Calu3 (cell line): Measurements from ENCODE around the gene ARL3. TPM values are rescaled to one million over a fixed set of nuclear protein-coding genes. Genes with fewer than 3 reads are reported as not detected.

Experiments used
- Bru-seq: library from RNA; stranded (reverse); fragments of 400-500 nt; gene quantifications from one replicate; lab custom pipeline; 2021; lab: Mats Ljungman, UMichigan
- BruChase-seq, 2 experiments: library from RNA; stranded (reverse); fragments of 400-500 nt; gene quantifications; one replicate each; lab custom pipeline; 2021; lab: Mats Ljungman, UMichigan
- BruUV-seq: library from RNA; stranded (reverse); fragments of 400-500 nt; replicated peaks from 2 replicates; lab custom pipeline; 2021; lab: Mats Ljungman, UMichigan
- CTCF ChIA-PET: fragments of 300-600 bp; sonication (Branson Sonifier 250); formaldehyde crosslinking; loops from one replicate; lab custom pipeline; 2022; ENCODE audit warnings: antibody characterized with exemption; lab: Charles Lee
- DNase-seq: peaks from one replicate; pipeline ENCODE4 v3.0.0; 2022
- H3K27ac Mint-ChIP-seq: one replicate; pipeline ENCODE4 v1.8.0; 2022; ENCODE audit warnings: mixed read lengths; ENCODE audit not compliant: unreplicated experiment
- H3K27me3 Mint-ChIP-seq: one replicate; pipeline ENCODE4 v1.8.0; 2022; ENCODE audit warnings: mixed read lengths; ENCODE audit not compliant: unreplicated experiment
- H3K36me3 Mint-ChIP-seq: one replicate; pipeline ENCODE4 v1.8.0; 2022; ENCODE audit warnings: mild to moderate bottlenecking, moderate library complexity, mixed read lengths; ENCODE audit not compliant: insufficient read depth, unreplicated experiment
- H3K4me1 Mint-ChIP-seq: one replicate; pipeline ENCODE4 v1.8.0; 2022; ENCODE audit warnings: mild to moderate bottlenecking, low read depth, mixed read lengths; ENCODE audit not compliant: unreplicated experiment
- H3K4me3 Mint-ChIP-seq: one replicate; pipeline ENCODE4 v1.8.0; 2022; ENCODE audit warnings: mild to moderate bottlenecking, low read depth, moderate library complexity, mixed read lengths; ENCODE audit not compliant: unreplicated experiment
- H3K9me3 Mint-ChIP-seq: one replicate; pipeline ENCODE4 v1.8.0; 2022; ENCODE audit warnings: low read depth, mixed read lengths; ENCODE audit not compliant: unreplicated experiment
- CTCF ChIP-seq: fragments of 200-600 bp; IDR thresholded peaks from one replicate; pipeline ENCODE4 v1.8.0; 2022; ENCODE audit warnings: antibody characterized with exemption; ENCODE audit not compliant: unreplicated experiment
- intact Hi-C: fragments of 100-400 bp; cut with micrococcal nuclease; formaldehyde crosslinking; loops from one replicate; pipeline ENCODE4 v1.10.0; 2022; ENCODE audit not compliant: unreplicated experiment
- long read RNA-seq: library from polyadenylated mRNA; stranded (forward); transcript quantifications from one replicate; pipeline ENCODE4 v2.0.0, GENCODE V29; 2022
- total RNA-seq: library from RNA; stranded (reverse); gene quantifications from 2 replicates; pipeline ENCODE4 v1.2.3, GENCODE V29; 2022

The ARL3 gene
- 5.2 and 5.6 TPM in 2 replicates for total RNA-seq
- percentile 41 among the genes with signal in this experiment for Bru-seq, nascent RNA
- percentile 47 among the genes with signal in this experiment for BruChase-seq, experiment 1, labeled RNA remaining after a 6-hour chase
- BruChase-seq, experiment 2, labeled RNA remaining after a 2-hour chase = percentile 40 among the genes with signal in this experiment
- long read RNA-seq, transcript ARL3-201 (6 exons, 3,844 nt) = major isoform, 23 of 26 reads
- long read RNA-seq, partial matches to known transcripts = 2 of 26 reads
- long read RNA-seq, other reads (novel, unspliced or antisense) = 1 of 26 reads

GRCh38 chr10:102713814-102714620, at the start of gene ARL3:
Gene ARL3, minus strand, starts transcription at chr10:102714397. Its CDS starts 122 bp downstream, at chr10:102714275.
- peak within 1 kb of the TSS; percentile 58 for H3K27ac Mint-ChIP-seq
- intact Hi-C loops = no loop called here
- CTCF ChIA-PET = interaction anchor here (1.4 kb wide), 1 partner anchor 13 kb away, joined by 3 read pairs; no protein-coding TSS in a partner anchor
- BruUV-seq = no TSS peak
- peaks cover 24% of the 10 kb centered on the region for H3K36me3 Mint-ChIP-seq
- H3K9me3 Mint-ChIP-seq = no peaks in the 10 kb centered on the region
- H3K4me3 Mint-ChIP-seq = peak within 1 kb of the TSS; percentile 94
- peaks cover 21% of the 10 kb centered on the region for H3K4me1 Mint-ChIP-seq
- TF ChIP-seq CTCF = peak; percentile 45
- DNase-seq = peak; percentile 93
- H3K27me3 Mint-ChIP-seq = no peaks in the 10 kb centered on the region

GRCh38 chr10:102763037-102763607, 48.9 kb upstream of the ARL3 start:
- BruUV-seq = no TSS peak
- TF ChIP-seq CTCF = no peak
- Mint-ChIP-seq H3K4me3 (no peak overlapping the region), H3K27me3 (no peaks in the 10 kb centered on the region), H3K4me1 (no peaks in the 10 kb centered on the region), H3K36me3 (no peaks in the 10 kb centered on the region), H3K27ac (no peak overlapping the region), H3K9me3 (no peaks in the 10 kb centered on the region)
- DNase-seq = no peak
- CTCF ChIA-PET = interaction anchor here (0.7 kb wide), 1 partner anchor 11 kb away, joined by 3 read pairs; no protein-coding TSS in a partner anchor
- intact Hi-C loops = no loop called here

- CTCF ChIA-PET = no interaction called here
- TF ChIP-seq CTCF = no peak
- intact Hi-C loops = no loop called here
- H3K4me1 Mint-ChIP-seq = no peaks in the 10 kb centered on the region
- no peak overlapping the region for H3K27ac Mint-ChIP-seq
- no TSS peak for BruUV-seq
- no peak for DNase-seq
- no peaks in the 10 kb centered on the region for H3K9me3 Mint-ChIP-seq
- H3K36me3 Mint-ChIP-seq = no peaks in the 10 kb centered on the region
- no peaks in the 10 kb centered on the region for H3K27me3 Mint-ChIP-seq
- H3K4me3 Mint-ChIP-seq = no peak overlapping the region
These were observed 48.3 kb upstream of the ARL3 start for GRCh38 chr10:102762401-102763015.

- CTCF ChIA-PET = no interaction called here
- intact Hi-C loops = no loop called here
- H3K4me3 Mint-ChIP-seq = no peak overlapping the region
- H3K27ac Mint-ChIP-seq = no peak overlapping the region
- BruUV-seq = no TSS peak
- no peaks in the 10 kb centered on the region for H3K27me3 Mint-ChIP-seq
- no peaks in the 10 kb centered on the region for H3K36me3 Mint-ChIP-seq
- TF ChIP-seq CTCF = no peak
- no peaks in the 10 kb centered on the region for H3K9me3 Mint-ChIP-seq
- DNase-seq = no peak
- no peaks in the 10 kb centered on the region for H3K4me1 Mint-ChIP-seq
These were observed 47.8 kb upstream of the ARL3 start for GRCh38 chr10:102761981-102762380.
